ENCODE measurements around the gene CKS2. TPM values are rescaled to one million over a fixed set of nuclear protein-coding genes. Genes with fewer than 3 reads are reported as not detected.

Gene CKS2
- total and polyA plus RNA-seq, 10 donors, result 9.2 to 142 (median 20.3) TPM

DNA sequence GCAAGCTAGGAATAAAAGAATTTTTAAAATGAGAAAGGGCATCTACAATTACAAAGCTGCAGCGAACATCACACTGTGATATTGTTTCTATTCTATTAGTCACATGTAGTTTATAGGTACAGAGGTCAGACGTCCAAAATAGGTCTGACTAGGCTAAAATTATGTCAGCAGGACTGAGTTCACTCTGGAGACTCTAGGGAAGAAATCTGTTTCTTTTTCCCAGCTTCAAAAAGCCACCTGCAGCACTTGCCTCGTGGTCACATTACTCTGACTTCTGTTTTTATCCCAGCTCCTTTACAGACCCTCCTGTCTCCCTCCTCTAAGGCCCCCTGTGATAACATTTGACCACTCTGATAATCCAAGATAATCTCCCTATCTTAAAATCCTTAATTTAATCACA, 5.1 kb upstream of the CKS2 start:
- H3K27me3 ChIP-seq (replicated peaks in 1 of 7), result no peaks in the 10 kb centered on the region
- no peaks in the 10 kb centered on the region for H3K36me3 ChIP-seq
- DNase-seq, result no peak
- H3K4me1 ChIP-seq, result peaks cover 0 to 26% (median 11%) of the 10 kb centered on the region in 6 donors
- TF ChIP-seq, protein P1, sequence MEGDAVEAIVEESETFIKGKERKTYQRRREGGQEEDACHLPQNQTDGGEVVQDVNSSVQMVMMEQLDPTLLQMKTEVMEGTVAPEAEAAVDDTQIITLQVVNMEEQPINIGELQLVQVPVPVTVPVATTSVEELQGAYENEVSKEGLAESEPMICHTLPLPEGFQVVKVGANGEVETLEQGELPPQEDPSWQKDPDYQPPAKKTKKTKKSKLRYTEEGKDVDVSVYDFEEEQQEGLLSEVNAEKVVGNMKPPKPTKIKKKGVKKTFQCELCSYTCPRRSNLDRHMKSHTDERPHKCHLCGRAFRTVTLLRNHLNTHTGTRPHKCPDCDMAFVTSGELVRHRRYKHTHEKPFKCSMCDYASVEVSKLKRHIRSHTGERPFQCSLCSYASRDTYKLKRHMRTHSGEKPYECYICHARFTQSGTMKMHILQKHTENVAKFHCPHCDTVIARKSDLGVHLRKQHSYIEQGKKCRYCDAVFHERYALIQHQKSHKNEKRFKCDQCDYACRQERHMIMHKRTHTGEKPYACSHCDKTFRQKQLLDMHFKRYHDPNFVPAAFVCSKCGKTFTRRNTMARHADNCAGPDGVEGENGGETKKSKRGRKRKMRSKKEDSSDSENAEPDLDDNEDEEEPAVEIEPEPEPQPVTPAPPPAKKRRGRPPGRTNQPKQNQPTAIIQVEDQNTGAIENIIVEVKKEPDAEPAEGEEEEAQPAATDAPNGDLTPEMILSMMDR (IDR thresholded peaks at IDR 0.05 in 8 of 11, conservative IDR thresholded peaks at IDR 0.05 in 3 of 11), result no peak
- TF ChIP-seq POLR2A (IDR thresholded peaks at IDR 0.05), result no peak
- no peak for TF ChIP-seq POLR2AphosphoS5 (IDR thresholded peaks at IDR 0.05)
- WGBS, 5 donors, result 70 to 77% (median 74%) methylated on average over 3 of the region's 3 CpGs
- no peak overlapping the region for H3K4me3 ChIP-seq
- H3K27ac ChIP-seq, result no peak overlapping the region
- intact Hi-C loops (cut with DNase I; ENCODE audit: low total_unique reads), result no loop called here
- no peaks in the 10 kb centered on the region for H3K9me3 ChIP-seq

DNA sequence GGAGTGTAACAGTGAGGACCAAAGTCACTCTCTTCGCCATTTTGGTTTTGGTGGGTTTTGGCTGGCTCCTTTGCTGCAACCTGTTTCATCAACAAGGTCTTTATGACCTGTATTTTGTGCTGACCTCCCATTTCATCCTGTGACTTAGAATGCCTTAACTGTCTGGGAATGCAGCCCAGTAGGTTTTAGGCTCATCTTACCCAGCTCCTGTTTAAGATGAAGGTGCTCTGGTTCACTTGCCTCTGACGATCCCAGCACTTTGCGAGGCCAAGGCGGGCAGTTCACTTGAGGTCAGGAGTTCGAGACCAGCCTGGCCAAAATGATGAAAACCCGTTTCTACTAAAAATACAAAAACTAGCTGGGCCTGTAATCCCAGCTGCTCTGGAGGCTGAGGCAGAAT, 1.8 kb upstream of the CKS2 start:
- TF ChIP-seq POLR2A (IDR thresholded peaks at IDR 0.05), result no peak
- TF ChIP-seq, protein P1 (IDR thresholded peaks at IDR 0.05 in 8 of 11, conservative IDR thresholded peaks at IDR 0.05 in 3 of 11), result no peak
- TF ChIP-seq POLR2AphosphoS5 (IDR thresholded peaks at IDR 0.05), result no peak
- Histone ChIP-seq H3K4me3 (no peak overlapping the region), H3K4me1 (peaks cover 18 to 57% (median 40%) of the 10 kb centered on the region in 6 donors), H3K27me3 (replicated peaks in 1 of 7) (no peaks in the 10 kb centered on the region), H3K27ac (peak overlapping the region; percentile 97 to 100 (median 100)), H3K9me3 (no peaks in the 10 kb centered on the region), H3K36me3 (no peaks in the 10 kb centered on the region)
- intact Hi-C loops (cut with DNase I; ENCODE audit: low total_unique reads), result no loop called here
- 88 to 97% (median 94%) methylated on average over 6 of the region's 6 CpGs for WGBS, 5 donors
- peak; percentile 71 for DNase-seq

DNA sequence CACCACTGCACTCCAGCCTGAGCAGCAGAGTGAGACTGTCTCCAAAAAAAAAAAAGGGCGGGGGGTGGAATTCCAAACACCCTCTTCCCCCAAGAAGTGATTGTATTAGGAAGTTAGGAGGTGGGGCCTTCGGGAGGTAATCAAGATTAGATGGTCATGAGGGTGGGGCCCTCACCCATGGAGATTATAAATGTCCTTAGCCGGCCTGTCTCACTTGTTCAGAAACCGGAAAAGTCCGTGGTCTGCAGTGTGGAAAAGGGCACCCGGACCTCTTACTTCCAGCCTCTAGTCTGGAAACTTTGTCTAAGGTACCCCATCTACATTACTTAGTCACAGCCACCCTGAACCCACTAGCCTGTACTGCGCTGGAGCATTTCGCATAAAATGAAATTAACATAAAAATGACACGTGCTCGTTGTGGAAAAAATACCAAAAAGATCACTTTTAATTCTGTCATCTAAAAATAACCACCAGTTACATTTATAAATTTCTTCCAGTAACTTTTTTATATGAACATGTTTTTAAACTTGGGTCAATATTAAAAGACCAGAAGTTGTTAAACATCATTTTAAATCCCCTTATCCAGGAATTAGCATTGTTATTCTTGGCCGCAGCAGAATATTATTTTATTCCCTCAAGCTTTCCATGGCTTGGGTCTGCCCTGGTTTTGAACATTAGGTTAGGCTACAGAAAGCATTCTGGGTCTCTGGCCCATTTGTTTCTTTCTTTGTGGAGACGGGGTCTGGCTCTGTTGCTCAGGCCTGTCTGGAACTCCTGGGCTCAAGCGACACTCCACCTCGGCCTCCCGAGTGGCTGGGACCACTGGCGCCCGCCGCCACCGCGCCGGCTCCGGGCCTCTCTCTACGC, 1.2 kb upstream of the CKS2 start:
- H3K36me3 ChIP-seq, result peaks cover 0 to 3% (median 0%) of the 10 kb centered on the region in 6 donors
- peak overlapping the region; percentile 43 to 95 (median 75) for H3K4me3 ChIP-seq
- TF ChIP-seq, protein P1 (IDR thresholded peaks at IDR 0.05 in 8 of 11, conservative IDR thresholded peaks at IDR 0.05 in 3 of 11), result no peak
- peak in 1 of 3 donors; percentile 27 for TF ChIP-seq POLR2AphosphoS5 (IDR thresholded peaks at IDR 0.05)
- no peaks in the 10 kb centered on the region for H3K9me3 ChIP-seq
- intact Hi-C loops (cut with DNase I; ENCODE audit: low total_unique reads), result no loop called here
- DNase-seq, result no peak
- peaks cover 18 to 58% (median 41%) of the 10 kb centered on the region in 6 donors for H3K4me1 ChIP-seq
- H3K27me3 ChIP-seq (replicated peaks in 1 of 7), result no peaks in the 10 kb centered on the region
- WGBS, 5 donors, result 20 to 28% (median 23%) methylated on average over 23 of the region's 23 CpGs
- H3K27ac ChIP-seq, result peak overlapping the region; percentile 97 to 100 (median 100)

All from spleen (tissue), 11 donors.